ENCODE data around the gene SCARB1. TPM values are rescaled to one million over a fixed set of nuclear protein-coding genes. Genes with fewer than 3 reads are reported as not detected.
A peak's percentile ranks its signal among the peaks of the same experiment; 100 is the strongest.

The SCARB1 gene
- total RNA-seq, 8 experiments from 2014 or later, result 7.9 to 129 (median 15.1) TPM

GRCh38 chr12:124780752-124781685, 82.6 kb downstream of the SCARB1 start:
- Histone ChIP-seq H3K27ac (no peak overlapping the region), H3K4me1 (replicated peaks in 1 of 2) (peaks cover 3 to 6% of the 10 kb centered on the region in 2 donors), H3K4me3 (no peak overlapping the region)
- ATAC-seq (replicated peaks in 6 of 8), result peak in 2 of 8 experiments; percentile 7 to 19
- WGBS, 10 experiments, result 83 to 100% (median 93%) methylated on average over 1 to 10 of the region's 16 CpGs; no CpG with 5 or more reads in 1 of the 10 experiments
- in situ Hi-C loops (cut with MboI; ENCODE audit: low pct_unique_long_range_greater_than_20kb in 2 of 9, low sequenced_read_pairs in 9 of 9, unreplicated experiment in 9 of 9), result no loop called here

GRCh38 chr12:124780336-124780735, 83.3 kb downstream of the SCARB1 start:
- no peak overlapping the region for H3K27ac ChIP-seq
- in situ Hi-C loops (cut with MboI; ENCODE audit: low pct_unique_long_range_greater_than_20kb in 2 of 9, low sequenced_read_pairs in 9 of 9, unreplicated experiment in 9 of 9), result no loop called here
- no peak for ATAC-seq (replicated peaks in 6 of 8)
- H3K4me1 ChIP-seq (replicated peaks in 1 of 2), result peaks cover 3 to 6% of the 10 kb centered on the region in 2 donors
- WGBS, 10 experiments, result 75% methylated on average over 2 of the region's 3 CpGs; no CpG with 5 or more reads in 9 of the 10 experiments
- H3K4me3 ChIP-seq, result no peak overlapping the region

DNA sequence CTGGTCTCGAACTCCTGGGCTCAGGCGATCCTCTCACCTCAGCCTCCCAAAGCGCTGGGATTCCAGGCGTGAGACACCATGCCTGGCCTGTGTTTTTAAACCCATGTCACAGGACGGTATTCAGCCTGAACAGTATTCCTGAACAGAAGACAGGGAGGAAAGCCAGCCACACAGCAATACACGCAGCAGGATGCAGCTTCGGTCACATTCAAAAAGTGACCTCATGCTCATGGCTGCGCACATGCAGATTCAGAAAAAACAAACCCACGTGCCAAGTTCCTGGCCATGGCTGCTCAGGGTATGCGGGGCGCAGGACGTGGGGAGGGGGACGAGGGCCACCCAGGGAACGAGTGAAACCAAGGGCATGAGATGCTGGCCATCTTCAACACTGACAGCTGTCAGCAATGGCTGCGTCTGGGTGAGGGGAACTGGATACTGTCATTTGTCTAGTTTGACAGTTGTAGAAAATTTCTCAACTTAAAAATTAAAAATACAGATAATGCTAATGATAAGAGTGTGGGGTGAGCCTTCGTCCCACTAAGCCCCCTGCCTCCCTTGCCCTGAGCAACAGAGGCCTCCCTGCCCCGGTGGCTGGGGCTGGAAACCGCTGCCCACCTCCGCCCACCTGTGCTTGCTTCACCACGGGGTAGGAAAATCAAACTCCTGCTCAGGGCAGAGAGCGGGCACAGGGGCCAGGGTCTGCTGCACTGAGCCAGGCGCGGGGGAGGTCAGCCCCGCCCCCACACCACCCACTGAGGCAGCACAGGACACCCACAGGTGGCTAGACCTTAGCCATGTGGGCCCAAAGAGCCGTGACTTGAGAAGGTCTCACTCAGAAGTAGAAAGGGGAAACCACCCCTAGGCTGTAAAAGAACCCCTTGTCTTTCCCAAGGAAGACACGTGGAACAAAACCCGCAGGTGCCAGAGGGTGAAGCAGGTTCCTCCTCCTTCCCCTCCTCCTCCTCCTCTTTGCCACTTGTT, 84.2 kb downstream of the SCARB1 start:
- 65 to 100% (median 80%) methylated on average over 1 to 14 of the region's 27 CpGs; no CpG with 5 or more reads in 3 of the 10 experiments for WGBS, 10 experiments
- Histone ChIP-seq H3K4me1 (replicated peaks in 1 of 2) (peaks cover 3 to 6% of the 10 kb centered on the region in 2 donors), H3K4me3 (no peak overlapping the region), H3K27ac (no peak overlapping the region)
- in situ Hi-C loops (cut with MboI; ENCODE audit: low pct_unique_long_range_greater_than_20kb in 2 of 9, low sequenced_read_pairs in 9 of 9, unreplicated experiment in 9 of 9), result no loop called here
- ATAC-seq (replicated peaks in 6 of 8), result peak in 1 of 8 experiments; percentile 24

DNA sequence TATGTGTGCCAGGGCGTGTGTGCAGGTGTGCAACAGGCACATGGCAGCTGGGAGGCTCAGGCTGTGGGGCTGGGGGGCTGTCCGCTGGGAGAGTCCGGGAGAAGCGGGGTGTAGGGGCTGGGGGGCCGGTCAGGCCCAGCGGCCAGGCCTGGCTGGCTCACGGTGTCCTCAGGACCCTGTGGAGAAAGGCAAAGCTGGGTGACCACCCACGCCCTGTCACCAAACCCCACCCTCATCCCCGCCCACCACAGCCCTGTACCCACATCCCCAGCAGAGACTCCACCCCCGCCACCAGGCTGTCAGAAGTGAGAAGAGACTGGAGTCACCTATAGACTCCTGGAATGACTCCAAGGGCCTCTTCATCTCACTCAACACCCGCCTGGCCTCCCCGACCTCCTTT, 85.3 kb downstream of the SCARB1 start:
- H3K4me1 ChIP-seq (replicated peaks in 1 of 2), result peaks cover 3 to 6% of the 10 kb centered on the region in 2 donors
- in situ Hi-C loops (cut with MboI; ENCODE audit: low pct_unique_long_range_greater_than_20kb in 2 of 9, low sequenced_read_pairs in 9 of 9, unreplicated experiment in 9 of 9), result no loop called here
- no peak overlapping the region for H3K4me3 ChIP-seq
- 80% methylated on average over 1 of the region's 12 CpGs; no CpG with 5 or more reads in 9 of the 10 experiments for WGBS, 10 experiments
- H3K27ac ChIP-seq, result no peak overlapping the region
- peak in 2 of 8 experiments; percentile 11 to 12 for ATAC-seq (replicated peaks in 6 of 8)

DNA sequence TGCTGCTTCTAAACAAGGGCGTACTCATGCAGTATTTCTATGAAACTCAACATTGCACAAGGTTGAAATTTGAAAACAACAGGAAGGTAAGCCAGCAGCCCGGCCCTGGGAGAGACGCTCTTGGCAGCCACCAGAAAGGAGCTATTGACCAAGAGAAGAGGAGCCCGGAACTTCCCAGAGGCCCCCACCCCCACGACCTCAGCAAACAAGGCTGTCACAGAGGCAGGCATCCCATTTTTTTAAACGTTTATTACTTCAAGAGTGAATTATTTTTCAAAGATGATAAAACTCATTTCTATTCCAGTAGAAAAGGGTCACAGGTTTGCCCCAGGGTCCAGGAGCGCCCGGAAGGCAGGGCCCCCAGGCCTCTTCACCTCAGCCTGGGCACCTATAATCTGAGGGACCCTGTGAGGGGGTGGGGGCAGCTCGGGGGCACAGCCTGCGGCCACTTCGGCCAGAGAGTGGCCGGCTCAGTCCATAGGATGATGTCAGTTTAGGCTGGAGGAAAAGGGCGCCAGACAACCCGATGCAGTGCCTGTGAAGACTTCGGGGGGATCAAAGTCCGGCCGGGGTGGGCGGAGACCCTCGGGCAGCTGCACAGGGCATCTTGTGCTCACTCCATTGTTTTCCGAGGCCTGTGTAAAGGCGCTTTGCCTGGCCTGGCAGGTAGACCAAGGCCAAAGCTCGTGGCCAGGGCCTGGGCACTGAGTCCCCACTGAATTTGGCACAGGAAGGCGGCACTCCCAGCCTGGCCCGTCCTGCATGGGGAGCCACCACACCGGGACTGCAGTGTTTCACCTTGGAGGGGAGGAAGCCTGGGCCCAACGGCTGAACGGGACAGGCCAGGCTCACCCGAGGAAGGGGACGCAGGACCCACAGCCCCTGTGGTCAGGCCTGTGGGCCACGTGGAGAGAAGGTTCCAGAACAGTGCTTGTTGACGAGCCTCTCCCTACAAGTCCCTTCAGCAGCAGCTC, 86.0 kb downstream of the SCARB1 start:
- peaks cover 3 to 6% of the 10 kb centered on the region in 2 donors for H3K4me1 ChIP-seq (replicated peaks in 1 of 2)
- ATAC-seq (replicated peaks in 6 of 8), result peak in 3 of 8 experiments; percentile 13 to 26 (median 22)
- H3K27ac ChIP-seq, result no peak overlapping the region
- in situ Hi-C loops (cut with MboI; ENCODE audit: low pct_unique_long_range_greater_than_20kb in 2 of 9, low sequenced_read_pairs in 9 of 9, unreplicated experiment in 9 of 9), result no loop called here
- WGBS, 10 experiments, result 0 to 100% (median 74%) methylated on average over 1 to 19 of the region's 31 CpGs; no CpG with 5 or more reads in 3 of the 10 experiments
- no peak overlapping the region for H3K4me3 ChIP-seq

GRCh38 chr12:124776125-124776513, 87.5 kb downstream of the SCARB1 start:
- in situ Hi-C loops (cut with MboI; ENCODE audit: low pct_unique_long_range_greater_than_20kb in 2 of 9, low sequenced_read_pairs in 9 of 9, unreplicated experiment in 9 of 9), result no loop called here
- no peak for ATAC-seq (replicated peaks in 6 of 8)
- H3K4me1 ChIP-seq (replicated peaks in 1 of 2), result peaks cover 6 to 8% of the 10 kb centered on the region in 2 donors
- 93 to 100% (median 100%) methylated on average over 1 to 5 of the region's 5 CpGs; no CpG with 5 or more reads in 4 of the 10 experiments for WGBS, 10 experiments
- no peak overlapping the region for H3K27ac ChIP-seq
- no peak overlapping the region for H3K4me3 ChIP-seq

GRCh38 chr12:124774462-124775167, 89.0 kb downstream of the SCARB1 start:
- Histone ChIP-seq H3K27ac (no peak overlapping the region), H3K4me3 (no peak overlapping the region), H3K4me1 (replicated peaks in 1 of 2) (peaks cover 6 to 8% of the 10 kb centered on the region in 2 donors)
- WGBS, 10 experiments, result 2 to 93% (median 75%) methylated on average over 2 to 15 of the region's 15 CpGs
- in situ Hi-C loops (cut with MboI; ENCODE audit: low pct_unique_long_range_greater_than_20kb in 2 of 9, low sequenced_read_pairs in 9 of 9, unreplicated experiment in 9 of 9), result loop anchor here (25.0 kb wide), 6 partner anchors 187 to 737 kb away; partner anchors contain the start of gene NCOR2 (in 6 of the 9)
- peak in 3 of 8 experiments; percentile 61 to 80 (median 71) for ATAC-seq (replicated peaks in 6 of 8)

DNA sequence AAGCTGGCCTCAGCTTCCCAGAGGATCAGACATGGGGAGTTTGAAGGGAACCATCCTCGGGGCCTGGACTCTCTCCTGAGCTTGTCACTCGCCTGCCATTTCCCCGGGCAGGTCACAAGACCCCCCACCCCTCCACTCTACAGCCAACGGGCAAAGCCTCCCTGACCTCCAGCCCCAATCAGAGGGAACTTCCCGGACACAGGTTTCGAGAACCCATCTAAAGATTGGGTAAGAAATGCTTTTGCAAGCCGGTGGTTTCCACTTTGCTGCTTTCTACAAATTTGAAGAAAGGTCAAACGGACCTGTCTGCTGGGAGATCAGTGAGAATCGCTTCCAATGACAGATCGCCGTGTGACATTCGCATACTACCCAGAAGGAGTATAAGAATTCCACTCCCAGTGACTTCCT, 89.6 kb downstream of the SCARB1 start:
- WGBS, 10 experiments, result 24 to 77% (median 52%) methylated on average over 1 to 8 of the region's 12 CpGs; no CpG with 5 or more reads in 2 of the 10 experiments
- no peak overlapping the region for H3K4me3 ChIP-seq
- H3K27ac ChIP-seq, result no peak overlapping the region
- ATAC-seq (replicated peaks in 6 of 8), result peak in 1 of 8 experiments; percentile 2
- peaks cover 11 to 13% of the 10 kb centered on the region in 2 donors for H3K4me1 ChIP-seq (replicated peaks in 1 of 2)
- in situ Hi-C loops (cut with MboI; ENCODE audit: low pct_unique_long_range_greater_than_20kb in 2 of 9, low sequenced_read_pairs in 9 of 9, unreplicated experiment in 9 of 9), result loop anchor here (25.0 kb wide), 6 partner anchors 187 to 737 kb away; partner anchors contain the start of gene NCOR2 (in 6 of the 9)

GRCh38 chr12:124772289-124773170, 91.1 kb downstream of the SCARB1 start:
- H3K27ac ChIP-seq, result no peak overlapping the region
- in situ Hi-C loops (cut with MboI; ENCODE audit: low pct_unique_long_range_greater_than_20kb in 2 of 9, low sequenced_read_pairs in 9 of 9, unreplicated experiment in 9 of 9), result loop anchor here (25.0 kb wide), 6 partner anchors 185 to 735 kb away; partner anchors contain the start of gene NCOR2 (in 6 of the 9)
- H3K4me3 ChIP-seq, result peak overlapping the region in 1 of 5 donors; percentile 13
- peaks cover 15 to 17% of the 10 kb centered on the region in 2 donors for H3K4me1 ChIP-seq (replicated peaks in 1 of 2)
- ATAC-seq (replicated peaks in 6 of 8), result peak in 5 of 8 experiments; percentile 28 to 64 (median 52)
- WGBS, 10 experiments, result 74 to 100% (median 85%) methylated on average over 3 to 15 of the region's 26 CpGs; no CpG with 5 or more reads in 1 of the 10 experiments

DNA sequence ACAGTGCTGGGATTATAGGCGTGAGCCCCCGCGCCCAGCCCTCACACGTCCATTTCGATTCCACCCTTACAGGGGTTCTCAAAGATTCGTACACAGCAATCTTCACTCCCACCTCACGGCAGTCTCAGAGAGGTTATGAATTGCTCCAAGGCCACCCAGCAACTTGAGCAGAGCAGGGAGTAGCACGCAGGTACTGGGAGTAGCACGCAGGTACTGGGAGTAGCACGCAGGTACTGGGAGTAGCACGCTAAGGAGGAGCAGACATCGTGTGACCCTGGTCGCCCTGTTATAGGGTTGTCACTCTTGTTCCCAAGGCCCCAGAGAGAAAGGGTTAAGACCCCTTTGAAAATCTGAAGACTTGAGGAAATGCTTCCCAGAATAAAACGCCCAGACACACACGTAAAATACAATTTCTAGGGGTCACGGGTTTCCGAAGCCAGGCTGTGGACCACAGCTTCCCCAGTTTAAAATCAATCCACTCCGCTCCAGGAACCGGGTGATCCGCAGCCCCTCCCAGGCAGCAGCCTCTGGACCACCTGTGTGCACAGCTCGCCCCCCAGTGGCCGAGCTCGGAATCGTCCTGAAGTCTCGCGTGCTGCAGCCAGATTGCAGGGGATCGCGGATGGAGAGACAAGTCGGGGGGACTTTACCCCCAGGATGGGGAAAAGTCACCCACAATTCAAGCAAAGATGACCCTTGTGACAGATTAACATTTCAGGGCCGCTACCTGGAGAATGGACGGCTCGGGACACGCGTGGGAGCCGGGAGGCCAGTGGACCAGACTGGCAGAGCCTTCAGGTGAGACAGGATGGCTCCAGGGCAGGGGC, 92.0 kb downstream of the SCARB1 start:
- in situ Hi-C loops (cut with MboI; ENCODE audit: low pct_unique_long_range_greater_than_20kb in 2 of 9, low sequenced_read_pairs in 9 of 9, unreplicated experiment in 9 of 9), result loop anchor here (25.0 kb wide), 6 partner anchors 184 to 734 kb away; partner anchors contain the start of gene NCOR2 (in 6 of the 9)
- H3K27ac ChIP-seq, result no peak overlapping the region
- WGBS, 10 experiments, result 0 to 85% (median 12%) methylated on average over 1 to 20 of the region's 35 CpGs; no CpG with 5 or more reads in 2 of the 10 experiments
- ATAC-seq (replicated peaks in 6 of 8), result peak; percentile 5 to 75 (median 70)
- H3K4me1 ChIP-seq (replicated peaks in 1 of 2), result peaks cover 14 to 18% of the 10 kb centered on the region in 2 donors
- H3K4me3 ChIP-seq, result peak overlapping the region in 2 of 5 donors; percentile 8 to 13
